GM12878 (cell line): ENCODE measurements around the gene SSH2. TPM values are rescaled to one million over a fixed set of nuclear protein-coding genes. Genes with fewer than 3 reads are reported as not detected.

Experiments
- ATF3 ChIP-seq: IDR thresholded peaks from 2 replicates; pipeline ENCODE4 v1.6.1; 2011; ENCODE audit warnings: low read depth, mild to moderate bottlenecking, low read length, moderate library complexity, borderline replicate concordance; ENCODE audit errors: extremely low read depth
- BACH1 ChIP-seq: fragments of 450-650 bp; IDR thresholded peaks from 2 replicates; pipeline ENCODE4 v1.6.1; 2017; ENCODE audit warnings: mild to moderate bottlenecking, borderline replicate concordance
- CBFB ChIP-seq: IDR thresholded peaks from 2 replicates; pipeline ENCODE4 v1.6.1; 2016; ENCODE audit warnings: antibody characterized with exemption, low read depth
- CBX5 ChIP-seq: sonication (generic); IDR thresholded peaks from 2 replicates; pipeline ENCODE4 v1.6.1; 2016; ENCODE audit warnings: low read depth, moderate library complexity, mild to moderate bottlenecking, inconsistent platforms
- CREM ChIP-seq: IDR thresholded peaks from 2 replicates; pipeline ENCODE4 v1.6.1; 2014; ENCODE audit warnings: antibody characterized with exemption, low read depth
- CUX1 ChIP-seq: IDR thresholded peaks from 2 replicates; pipeline ENCODE4 v1.6.1; 2012; ENCODE audit warnings: improper control_type of control experiment, low read depth, low read length; ENCODE audit not compliant: insufficient replicate concordance
- EED ChIP-seq: sonication (generic); IDR thresholded peaks from 2 replicates; pipeline ENCODE4 v1.6.1; 2016; ENCODE audit warnings: antibody characterized with exemption, low read depth
- EP300 ChIP-seq, 2 experiments: fragments of 150-350 bp in 1 of 2; IDR thresholded peaks; 2 replicates each; pipeline ENCODE4 v1.6.1; 2011 to 2012; ENCODE audit warnings: low read depth in 2 of 2, low read length in 2 of 2, borderline replicate concordance in 1 of 2, improper control_type of control experiment in 1 of 2, inconsistent platforms in 1 of 2; ENCODE audit not compliant: control insufficient read depth in 1 of 2
- ETV6 ChIP-seq, 2 experiments: fragments of 450-650 bp in 1 of 2; IDR thresholded peaks in 1 of 2; conservative IDR thresholded peaks in 1 of 2; 2 replicates each; pipeline ENCODE4 v1.6.1; 2014; ENCODE audit warnings: antibody characterized with exemption in 1 of 2, borderline replicate concordance in 1 of 2, low read depth in 1 of 2, mild to moderate bottlenecking in 1 of 2, moderate library complexity in 1 of 2
- IKZF1 ChIP-seq: fragments of 450-650 bp; conservative IDR thresholded peaks from 2 replicates; pipeline ENCODE4 v1.6.1; 2017; ENCODE audit warnings: antibody characterized with exemption, mild to moderate bottlenecking
- IKZF2 ChIP-seq, 2 experiments: fragments of 450-650 bp; IDR thresholded peaks; 2 replicates each; pipeline ENCODE4 v1.6.1; 2017; ENCODE audit warnings: mild to moderate bottlenecking in 2 of 2, moderate library complexity in 2 of 2
- IRF4 ChIP-seq: IDR thresholded peaks from 2 replicates; pipeline ENCODE4 v1.6.1; 2011; ENCODE audit warnings: low read depth, low read length
- NFIC ChIP-seq: IDR thresholded peaks from 2 replicates; pipeline ENCODE4 v1.6.1; 2012; ENCODE audit warnings: low read depth, mild to moderate bottlenecking, inconsistent platforms, low read length, moderate library complexity
- PBX3 ChIP-seq: IDR thresholded peaks from 2 replicates; pipeline ENCODE4 v1.6.1; 2011; ENCODE audit warnings: mild to moderate bottlenecking, low read depth, low read length, moderate library complexity; ENCODE audit not compliant: insufficient replicate concordance
- PML ChIP-seq: IDR thresholded peaks from 2 replicates; pipeline ENCODE4 v1.6.1; 2012; ENCODE audit warnings: low read length, inconsistent platforms
- RBBP5 ChIP-seq: fragments of 200-600 bp; sonication (generic); conservative IDR thresholded peaks from 2 replicates; pipeline ENCODE4 v1.6.1; 2016
- TAF1 ChIP-seq: IDR thresholded peaks from 2 replicates; pipeline ENCODE4 v1.6.1; 2011; ENCODE audit warnings: mild to moderate bottlenecking, low read depth, low read length, borderline replicate concordance
- TBL1XR1 ChIP-seq: IDR thresholded peaks from 2 replicates; pipeline ENCODE4 v1.6.1; 2012; ENCODE audit warnings: low read depth, low read length, improper control_type of control experiment
- TCF12 ChIP-seq: IDR thresholded peaks from 2 replicates; pipeline ENCODE4 v1.6.1; 2011; ENCODE audit warnings: low read depth, mild to moderate bottlenecking, low read length
- WRNIP1 ChIP-seq: IDR thresholded peaks from 2 replicates; pipeline ENCODE4 v1.6.1; 2011; ENCODE audit warnings: low read depth, low read length, improper control_type of control experiment, borderline replicate concordance
- ZBTB33 ChIP-seq: fragments of 450-650 bp; IDR thresholded peaks from 2 replicates; pipeline ENCODE4 v1.6.1; 2017; ENCODE audit warnings: mild to moderate bottlenecking
- polyA plus RNA-seq, 11 experiments: library from polyadenylated mRNA; depleted of rRNA in 4 of 11; unstranded in 6 of 11; stranded (reverse) in 5 of 11; fragments of >200 nt; fragmentation: Nextera tagmentation in 4 of 11; fragmentation: Illumina TruSeq in 1 of 11; extraction: Ambion mirVana in 4 of 11; extraction: Trizol in 1 of 11; gene quantifications; 1 replicate in 1 of 11; 2 replicates in 10 of 11; pipeline versions ENCODE4 v1.2.1 to v1.2.3, GENCODE V29; 2011 to 2016; ENCODE audit warnings: inconsistent platforms in 2 of 11, missing spikeins in 2 of 11, low read depth in 1 of 11
- total RNA-seq, 4 experiments: library from RNA; depleted of rRNA in 3 of 4; stranded (reverse); fragments of >200 nt in 3 of 4; fragmentation: Illumina TruSeq in 1 of 4; extraction: Trizol in 1 of 4; gene quantifications; 2 replicates each; pipeline versions ENCODE4 v1.2.1 to v1.2.3, GENCODE V29; 2013 to 2021

Gene SSH2
- total and polyA plus RNA-seq, 10 of the 15 experiments (the other 5 are each of a cell fraction or from before 2014, with no cell fraction given) = 9.3 to 65.9 (median 34.0) TPM

- TF ChIP-seq PML (0 out of 2 replicates have a peak, but pooled peaks have one; percentile 16), TCF12 (no peak), PBX3 (no peak), EED (no peak; the same call in 1 of the 2 replicates), WRNIP1 (0 out of 2 replicates have a peak, but pooled peaks have one; percentile 68), ATF3 (no peak), ETV6 (conservative IDR thresholded peaks at IDR 0.05 in 1 of 2, IDR thresholded peaks at IDR 0.05 in 1 of 2; ENCODE audit: borderline replicate concordance in 1 of 2, low read depth in 1 of 2) (peak in 1 of 2 experiments; percentile 61; a peak in 1 of 4 replicates), TBL1XR1 (peak; percentile 45; the same call in 1 of the 2 replicates), BACH1 (peak; percentile 77; the same call in 1 of the 2 replicates), IKZF1 (peak; percentile 71), NFIC (peak; percentile 42; the same call in 1 of the 2 replicates), ZBTB33 (no peak), CREM (peak; percentile 39; the same call in 1 of the 2 replicates), CUX1 (peak; percentile 84), TAF1 (0 out of 2 replicates have a peak, but pooled peaks have one; percentile 15), CBX5 (no peak), CBFB (peak; percentile 87), EP300 (IDR thresholded peaks at IDR 0.05; ENCODE audit: borderline replicate concordance in 1 of 2, control insufficient read depth in 1 of 2, low read depth in 2 of 2, low read length in 2 of 2) (peak; percentile 40 to 78; a peak in 2 of 4 replicates), RBBP5 (no peak), IRF4 (peak; percentile 18; the same call in 1 of the 2 replicates), IKZF2 (IDR thresholded peaks at IDR 0.05) (peak; percentile 87 to 90)
Measured at GRCh38 chr17:29760279-29761039, 169.6 kb downstream of the SSH2 start (continued).
